H1 (cell line): ENCODE data around the gene PAOX. TPM values are rescaled to one million over a fixed set of nuclear protein-coding genes. Genes with fewer than 3 reads are reported as not detected.
A peak's percentile ranks its signal among the peaks of the same experiment; 100 is the strongest.

ENCODE experiments used
- CTCF ChIA-PET: fragments of 300-600 bp; sonication (Branson Sonifier 250); formaldehyde crosslinking; loops from one replicate; lab custom pipeline; 2021; ENCODE audit not compliant: partially characterized antibody; lab: Charles Lee
- POLR2A ChIA-PET: fragments of 300-600 bp; sonication (Branson Sonifier 250); formaldehyde crosslinking; loops from one replicate; lab custom pipeline; 2021; ENCODE audit warnings: inconsistent platforms; ENCODE audit not compliant: partially characterized antibody; lab: Charles Lee
- DNase-seq, 2 experiments: peaks; one replicate each; pipeline versions ENCODE4 v3.0.0 to v3.0.0-alpha.2; 2010 to 2022; ENCODE audit warnings: low spot score in 2 of 2, low read depth in 1 of 2, mixed read lengths in 1 of 2
- FAIRE-seq: peaks from 2 replicates; lab custom pipeline; 2011; peaks lifted over from hg19 to GRCh38; lab: Jason Lieb, UNC
- H2AFZ ChIP-seq: 2 replicates; pipeline ENCODE4 v1.8.1; 2012; ENCODE audit warnings: low read length, inconsistent platforms
- H2AK5ac ChIP-seq: 2 replicates; pipeline ENCODE4 v1.6.1; 2013; ENCODE audit warnings: low read depth, low read length
- H2BK120ac ChIP-seq: replicated peaks from 2 replicates; pipeline ENCODE3; 2013; ENCODE audit warnings: low read depth, low read length, inconsistent platforms
- H2BK12ac ChIP-seq: 2 replicates; pipeline ENCODE4 v1.6.1; 2013; ENCODE audit warnings: low read depth, low read length
- H2BK15ac ChIP-seq: 2 replicates; pipeline ENCODE4 v1.6.1; 2013; ENCODE audit warnings: low read length
- H2BK20ac ChIP-seq: 2 replicates; pipeline ENCODE4 v1.6.1; 2013; ENCODE audit warnings: low read length
- H2BK5ac ChIP-seq: 2 replicates; pipeline ENCODE4 v1.6.1; 2013; ENCODE audit warnings: low read depth, low read length
- H3K14ac ChIP-seq: 2 replicates; pipeline ENCODE4 v1.6.1; 2013; ENCODE audit warnings: inconsistent platforms; ENCODE audit not compliant: insufficient read length
- H3K18ac ChIP-seq: 2 replicates; pipeline ENCODE4 v1.6.1; 2013; ENCODE audit warnings: low read length; ENCODE audit errors: extremely low read depth
- H3K23ac ChIP-seq: 2 replicates; pipeline ENCODE4 v1.6.1; 2013; ENCODE audit warnings: inconsistent platforms; ENCODE audit not compliant: insufficient read length
- H3K23me2 ChIP-seq: 2 replicates; pipeline ENCODE4 v1.6.1; 2013; ENCODE audit warnings: low read depth, low read length
- H3K27ac ChIP-seq: 2 replicates; pipeline ENCODE4 v1.6.1; 2011; ENCODE audit warnings: low read depth, low read length, inconsistent platforms
- H3K27me3 ChIP-seq, 4 experiments: replicated peaks in 1 of 4; 1 replicate in 1 of 4; 2 replicates in 3 of 4; pipeline versions ENCODE4 v1.6.1 to v1.8.1; 2011 to 2013; ENCODE audit warnings: low read length in 3 of 4, mild to moderate bottlenecking in 3 of 4, inconsistent platforms in 2 of 4, mixed read lengths in 2 of 4, moderate library complexity in 1 of 4; ENCODE audit not compliant: control insufficient read depth in 3 of 4, insufficient read depth in 3 of 4; ENCODE audit errors: extremely low read depth in 1 of 4
- H3K36me3 ChIP-seq, 4 experiments: 2 replicates each; pipeline versions ENCODE4 v1.6.1 to v1.8.1; 2011 to 2013; ENCODE audit warnings: mild to moderate bottlenecking in 4 of 4, low read length in 3 of 4, moderate library complexity in 2 of 4, control low read depth in 1 of 4, inconsistent platforms in 1 of 4; ENCODE audit not compliant: insufficient read depth in 4 of 4, control insufficient read depth in 2 of 4
- H3K4ac ChIP-seq: replicated peaks from 2 replicates; pipeline ENCODE3; 2013; ENCODE audit warnings: low read length, low read depth, mixed read lengths, inconsistent platforms; ENCODE audit not compliant: insufficient read length
- H3K4me1 ChIP-seq, 4 experiments: replicated peaks in 1 of 4; 1 replicate in 1 of 4; 2 replicates in 3 of 4; pipeline versions ENCODE4 v1.6.1 to v1.8.1; 2011 to 2013; ENCODE audit warnings: low read length in 3 of 4, inconsistent platforms in 2 of 4, mixed read lengths in 1 of 4; ENCODE audit not compliant: insufficient read depth in 4 of 4, control insufficient read depth in 3 of 4
- H3K4me2 ChIP-seq, 2 experiments: 2 replicates each; pipeline versions ENCODE4 v1.6.1 to v1.8.1; 2011 to 2013; ENCODE audit warnings: low read depth in 2 of 2, low read length in 2 of 2, control low read depth in 1 of 2, inconsistent platforms in 1 of 2, mild to moderate bottlenecking in 1 of 2; ENCODE audit not compliant: insufficient read depth in 1 of 2
- H3K4me3 ChIP-seq, 4 experiments: fragments of 200-600, 300-600 bp in 1 of 4; sonication (generic), shearing (Covaris generic), sonication (Bioruptor Twin) in 1 of 4; 2 replicates each; pipeline versions ENCODE4 v1.5.1 to v1.8.1; 2011 to 2016; ENCODE audit warnings: low read length in 4 of 4, low read depth in 3 of 4, control low read depth in 2 of 4, inconsistent platforms in 2 of 4, mild to moderate bottlenecking in 2 of 4, mixed read lengths in 1 of 4, moderate library complexity in 1 of 4; ENCODE audit not compliant: insufficient read depth in 2 of 4; ENCODE audit errors: extremely low read depth in 1 of 4
- H3K56ac ChIP-seq: replicated peaks from 2 replicates; pipeline ENCODE3; 2013; ENCODE audit warnings: low read depth, mild to moderate bottlenecking, mixed read lengths, low read length, inconsistent platforms; ENCODE audit not compliant: insufficient read length
- H3K79me1 ChIP-seq: 2 replicates; pipeline ENCODE4 v1.6.1; 2013; ENCODE audit warnings: low read depth, low read length, control low read depth
- H3K79me2 ChIP-seq, 2 experiments: 2 replicates each; pipeline versions ENCODE4 v1.6.1 to v1.8.1; 2012 to 2013; ENCODE audit warnings: low read length in 2 of 2, mild to moderate bottlenecking in 2 of 2, inconsistent platforms in 1 of 2; ENCODE audit not compliant: insufficient read depth in 2 of 2, control insufficient read depth in 1 of 2
- H3K9ac ChIP-seq, 4 experiments: replicated peaks in 1 of 4; 1 replicate in 1 of 4; 2 replicates in 3 of 4; pipeline versions ENCODE4 v1.6.1 to v1.8.1; 2011 to 2013; ENCODE audit warnings: low read depth in 3 of 4, low read length in 3 of 4, control low read depth in 2 of 4, mild to moderate bottlenecking in 2 of 4, moderate library complexity in 2 of 4, inconsistent platforms in 1 of 4; ENCODE audit errors: extremely low read depth in 1 of 4
- H3K9me3 ChIP-seq, 2 experiments: 2 replicates each; pipeline versions ENCODE4 v1.6.1 to v1.8.1; 2012 to 2013; ENCODE audit warnings: mild to moderate bottlenecking in 2 of 2, moderate library complexity in 2 of 2, control low read depth in 1 of 2, inconsistent platforms in 1 of 2, low read depth in 1 of 2, low read length in 1 of 2, mixed read lengths in 1 of 2; ENCODE audit not compliant: insufficient read depth in 2 of 2
- H4K20me1 ChIP-seq, 2 experiments: replicated peaks in 1 of 2; 2 replicates each; pipeline versions ENCODE3 to v1.8.1; 2011 to 2013; ENCODE audit warnings: inconsistent platforms in 2 of 2, low read length in 2 of 2, mild to moderate bottlenecking in 1 of 2; ENCODE audit not compliant: insufficient read depth in 2 of 2, control insufficient read depth in 1 of 2
- H4K5ac ChIP-seq: 2 replicates; pipeline ENCODE4 v1.6.1; 2013; ENCODE audit warnings: low read length, low read depth, mixed read lengths, inconsistent platforms; ENCODE audit not compliant: insufficient read length
- H4K8ac ChIP-seq: 2 replicates; pipeline ENCODE4 v1.8.0; 2013; ENCODE audit warnings: mild to moderate bottlenecking, moderate library complexity, low read length, inconsistent platforms; ENCODE audit not compliant: insufficient read depth; ENCODE audit errors: extremely low read depth
- H4K91ac ChIP-seq: replicated peaks from 2 replicates; pipeline ENCODE3; 2013; ENCODE audit warnings: low read length, mixed read lengths, inconsistent platforms; ENCODE audit not compliant: insufficient read length
- CTCF ChIP-seq, 3 experiments: IDR thresholded peaks; 1 replicate in 2 of 3; 2 replicates in 1 of 3; pipeline versions ENCODE4 v1.5.1 to v1.6.1; 2011; ENCODE audit warnings: low read length in 3 of 3, mild to moderate bottlenecking in 3 of 3, inconsistent platforms in 2 of 3, low read depth in 1 of 3, moderate library complexity in 1 of 3; ENCODE audit not compliant: insufficient read depth in 1 of 3; ENCODE audit errors: control extremely low read depth in 1 of 3
- EGR1 ChIP-seq: IDR thresholded peaks from 2 replicates; pipeline ENCODE4 v1.6.1; 2011; ENCODE audit warnings: low read depth, low read length, borderline replicate concordance
- JUN ChIP-seq: IDR thresholded peaks from 2 replicates; pipeline ENCODE4 v1.6.1; 2011; ENCODE audit warnings: low read depth, mild to moderate bottlenecking, improper control_type of control experiment, low read length
- MAFK ChIP-seq: IDR thresholded peaks from 2 replicates; pipeline ENCODE4 v1.6.1; 2012; ENCODE audit warnings: low read depth, mild to moderate bottlenecking, improper control_type of control experiment, low read length
- MAX ChIP-seq: IDR thresholded peaks from 2 replicates; pipeline ENCODE4 v1.6.1; 2012; ENCODE audit warnings: inconsistent platforms
- PHF8 ChIP-seq: fragments of 200-600 bp; sonication (generic); conservative IDR thresholded peaks from 2 replicates; pipeline ENCODE4 v1.7.1; 2012; ENCODE audit warnings: low read depth, mild to moderate bottlenecking, inconsistent platforms, low read length, moderate library complexity
- SP1 ChIP-seq: IDR thresholded peaks from 2 replicates; pipeline ENCODE4 v1.6.1; 2011; ENCODE audit warnings: low read depth, low read length
- SP4 ChIP-seq: IDR thresholded peaks from 2 replicates; pipeline ENCODE4 v1.6.1; 2012; ENCODE audit warnings: low read length, inconsistent platforms
- SUZ12 ChIP-seq: fragments of 200-600 bp; sonication (generic); IDR thresholded peaks from 2 replicates; pipeline ENCODE4 v1.6.1; 2012; ENCODE audit warnings: mild to moderate bottlenecking, inconsistent platforms, low read length, moderate library complexity, mixed read lengths
- TAF7 ChIP-seq: optimal IDR thresholded peaks from 2 replicates; pipeline ENCODE3; 2011; ENCODE audit warnings: low read depth, mild to moderate bottlenecking, inconsistent platforms, low read length, moderate library complexity, borderline replicate concordance
- TCF12 ChIP-seq: IDR thresholded peaks from 2 replicates; pipeline ENCODE4 v1.6.1; 2011; ENCODE audit warnings: low read depth, mild to moderate bottlenecking, low read length
- WGBS, 2 experiments: shearing (Covaris generic) in 1 of 2; methylation state at CpG; one replicate each; pipeline versions ENCODE4 v1.1.6 to v1.1.7; 2013 to 2015; ENCODE audit warnings: low lambda C conversion rate in 2 of 2, mixed read lengths in 2 of 2, inconsistent platforms in 1 of 2, low coverage in 1 of 2, missing lambda C conversion rate in 1 of 2; ENCODE audit not compliant: insufficient replicate concordance in 2 of 2, insufficient coverage in 1 of 2, insufficient read length in 1 of 2; ENCODE audit errors: extremely low coverage in 1 of 2, missing lambda C conversion rate in 1 of 2; 5-methylcytosine and 5-hydroxymethylcytosine counted together
- polyA plus RNA-seq, 7 experiments: library from polyadenylated mRNA; depleted of rRNA in 3 of 7; stranded (reverse) in 5 of 7; unstranded in 2 of 7; fragments of >200 nt in 5 of 7; fragments of 200-250 nt in 2 of 7; gene quantifications; 1 replicate in 5 of 7; 2 replicates in 1 of 7; 4 replicates in 1 of 7; pipeline versions ENCODE4 v1.2.1 to v1.2.3, GENCODE V29; 2011 to 2013; ENCODE audit warnings: missing spikeins in 2 of 7, mixed read lengths in 2 of 7
- total RNA-seq: library from RNA; stranded (reverse); fragmentation: NEBNext Ultra II Directional; extraction: Animal tissue kit (Norgen Biotek cat#: 25700); gene quantifications from 2 replicates; pipeline ENCODE4 v1.2.1, GENCODE V29; 2021

The PAOX gene
- total and polyA plus RNA-seq, 2 of the 8 experiments (the other 6 are each of a cell fraction or from before 2014, with no cell fraction given): 3.7 to 4.3 TPM

GRCh38 chr10:133372507-133372906 is 6.6 kb upstream of the PAOX start:
- DNase-seq (no peak), FAIRE-seq (no peak)
- H2BK5ac ChIP-seq: no peak overlapping the region
- WGBS, 2 experiments: 83% methylated on average over 10 of the region's 20 CpGs; no CpG with 5 or more reads in 1 of the 2 experiments
- peaks cover 0 to 3% of the 10 kb centered on the region in 2 experiments; a peak in 2 of 4 replicates for H3K79me2 ChIP-seq
- peaks cover 1% of the 10 kb centered on the region; the same call in 1 of the 2 replicates for H3K23me2 ChIP-seq
- H2BK12ac ChIP-seq: no peak overlapping the region
- no peak overlapping the region for H2BK15ac ChIP-seq
- H4K91ac ChIP-seq: no peak overlapping the region
- H3K23ac ChIP-seq: no peak overlapping the region
- ChIA-PET CTCF (interaction anchor here (1.2 kb wide), 1 partner anchor 9 kb away, joined by 4 read pairs; no protein-coding TSS in a partner anchor), POLR2A (interaction anchor here (1.2 to 1.9 kb wide), 2 partner anchors 11 to 25 kb away, joined by 3 to 8 read pairs; partner anchors contain the start of gene PRAP1)
- no peaks in the 10 kb centered on the region; a peak in 2 of 7 replicates for H3K4me1 ChIP-seq
- H3K4me3 ChIP-seq: peak overlapping the region in 2 of 4 experiments; percentile 79 to 97; a peak in 3 of 8 replicates
- H2BK120ac ChIP-seq: no peak overlapping the region
- no peak overlapping the region for H3K56ac ChIP-seq
- peaks cover 8 to 27% (median 18%) of the 10 kb centered on the region in 4 experiments for H3K27me3 ChIP-seq
- H3K18ac ChIP-seq: no peak overlapping the region
- H3K4me2 ChIP-seq: peak overlapping the region; percentile 53 to 56
- H2AK5ac ChIP-seq: no peak overlapping the region
- no peak overlapping the region for H2BK20ac ChIP-seq
- no peak overlapping the region; the same call in 1 of the 2 replicates for H4K8ac ChIP-seq
- no peak overlapping the region for H3K9ac ChIP-seq
- H3K14ac ChIP-seq: no peak overlapping the region
- H4K20me1 ChIP-seq: peaks cover 3 to 14% of the 10 kb centered on the region in 2 experiments
- H2AFZ ChIP-seq: no peak overlapping the region
- no peaks in the 10 kb centered on the region for H3K9me3 ChIP-seq
- H3K4ac ChIP-seq: no peak overlapping the region
- H3K36me3 ChIP-seq: peaks cover 13 to 24% (median 21%) of the 10 kb centered on the region in 4 experiments
- H3K27ac ChIP-seq: no peak overlapping the region
- H3K79me1 ChIP-seq: peaks cover 7% of the 10 kb centered on the region
- H4K5ac ChIP-seq: no peak overlapping the region
- TF ChIP-seq EGR1: no peak
- TF ChIP-seq PHF8: no peak
- TF ChIP-seq JUN: no peak
- no peak for TF ChIP-seq SP4
- no peak for TF ChIP-seq MAFK
- no peak for TF ChIP-seq CTCF (IDR thresholded peaks at IDR 0.05; ENCODE audit: control extremely low read depth in 1 of 3, insufficient read depth in 1 of 3, low read depth in 1 of 3, low read length in 3 of 3)
- TF ChIP-seq TAF7: no peak
- no peak for TF ChIP-seq TCF12
- TF ChIP-seq SUZ12: no peak
- no peak for TF ChIP-seq SP1
- no peak for TF ChIP-seq MAX
